Tibial artery (tissue), 4 donors: ENCODE measurements around the gene DDX24.

Experiments
- DNase-seq, 2 donors: peaks; one replicate each; pipeline ENCODE4 v3.0.0-alpha.2; 2019
- H3K27ac ChIP-seq, 2 donors: fragments of 200-600 bp; sonication (generic) in 1 of 2; 1 replicate in 1 of 2; 2 replicates in 1 of 2; pipeline ENCODE4 v1.5.1; 2018 to 2019; ENCODE audit warnings: mild to moderate bottlenecking in 1 of 2
- H3K27me3 ChIP-seq, 2 donors: fragments of 200-600 bp; sonication (generic) in 1 of 2; one replicate each; pipeline versions ENCODE4 v1.5.1 to v1.6.0; 2016 to 2019
- H3K36me3 ChIP-seq, 3 donors: fragments of 200-600 bp; sonication (generic) in 2 of 3; one replicate each; pipeline ENCODE4 v1.5.1; 2016 to 2019; ENCODE audit warnings: mild to moderate bottlenecking in 2 of 3
- H3K4me1 ChIP-seq, 4 donors: fragments of 200-600 bp; sonication (generic) in 2 of 4; 1 replicate in 3 of 4; 2 replicates in 1 of 4; pipeline ENCODE4 v1.5.1; 2016 to 2019
- H3K4me3 ChIP-seq, 2 donors: fragments of 200-600 bp; sonication (generic) in 1 of 2; 1 replicate in 1 of 2; 2 replicates in 1 of 2; pipeline ENCODE4 v1.5.1; 2018 to 2019; ENCODE audit warnings: mild to moderate bottlenecking in 2 of 2
- H3K9me3 ChIP-seq, 3 donors: fragments of 200-600 bp; sonication (generic) in 1 of 3; one replicate each; pipeline ENCODE4 v1.5.1; 2016 to 2019
- CTCF ChIP-seq, 2 experiments: fragments of 200-600 bp in 1 of 2; fragments of 450-650 bp in 1 of 2; IDR thresholded peaks; one replicate each; pipeline ENCODE4 v1.5.1; 2017 to 2019; ENCODE audit warnings: antibody characterized with exemption in 2 of 2, mild to moderate bottlenecking in 1 of 2, moderate library complexity in 1 of 2
- intact Hi-C: fragments of 100-400 bp; cut with DNase I; formaldehyde crosslinking; loops from one replicate; pipeline ENCODE4 v1.15.0; 2023; ENCODE audit warnings: low total_unique reads

Gene DDX24

GRCh38 chr14:94018308-94018707 lies 62.7 kb downstream of the DDX24 start:
- no peak overlapping the region for H3K4me3 ChIP-seq
- no peaks in the 10 kb centered on the region for H3K4me1 ChIP-seq
- H3K36me3 ChIP-seq, result no peaks in the 10 kb centered on the region
- intact Hi-C loops, result no loop called here
- H3K9me3 ChIP-seq, result no peaks in the 10 kb centered on the region
- peaks cover 0 to 4% of the 10 kb centered on the region in 2 donors for H3K27me3 ChIP-seq
- no peak overlapping the region for H3K27ac ChIP-seq
- no peak for DNase-seq
- no peak for TF ChIP-seq CTCF (IDR thresholded peaks at IDR 0.05)

GRCh38 chr14:94016446-94016976 lies 64.5 kb downstream of the DDX24 start:
- TF ChIP-seq CTCF (IDR thresholded peaks at IDR 0.05), result no peak
- intact Hi-C loops, result no loop called here
- no peaks in the 10 kb centered on the region for H3K36me3 ChIP-seq
- peaks cover 0 to 6% of the 10 kb centered on the region in 2 donors for H3K27me3 ChIP-seq
- DNase-seq, result no peak
- no peak overlapping the region for H3K4me3 ChIP-seq
- H3K27ac ChIP-seq, result no peak overlapping the region
- H3K9me3 ChIP-seq, result no peaks in the 10 kb centered on the region
- no peaks in the 10 kb centered on the region for H3K4me1 ChIP-seq

- peaks cover 0 to 18% of the 10 kb centered on the region in 2 donors for H3K27me3 ChIP-seq
- no peaks in the 10 kb centered on the region for H3K4me1 ChIP-seq
- intact Hi-C loops, result no loop called here
- no peaks in the 10 kb centered on the region for H3K9me3 ChIP-seq
- no peaks in the 10 kb centered on the region for H3K36me3 ChIP-seq
- DNase-seq, result no peak
- no peak overlapping the region for H3K27ac ChIP-seq
- H3K4me3 ChIP-seq, result no peak overlapping the region
- no peak for TF ChIP-seq CTCF (IDR thresholded peaks at IDR 0.05)
Observed at GRCh38 chr14:94015223-94015622, 65.8 kb downstream of the DDX24 start.

GRCh38 chr14:94014382-94014781 lies 66.6 kb downstream of the DDX24 start:
- intact Hi-C loops, result no loop called here
- Histone ChIP-seq H3K9me3 (no peaks in the 10 kb centered on the region), H3K27ac (no peak overlapping the region), H3K4me1 (no peaks in the 10 kb centered on the region), H3K4me3 (no peak overlapping the region), H3K27me3 (peaks cover 0 to 20% of the 10 kb centered on the region in 2 donors), H3K36me3 (no peaks in the 10 kb centered on the region)
- TF ChIP-seq CTCF (IDR thresholded peaks at IDR 0.05), result no peak
- DNase-seq, result no peak

GRCh38 chr14:94011795-94012194 lies 69.2 kb downstream of the DDX24 start:
- intact Hi-C loops, result no loop called here
- no peaks in the 10 kb centered on the region for H3K9me3 ChIP-seq
- H3K27me3 ChIP-seq, result peaks cover 0 to 28% of the 10 kb centered on the region in 2 donors
- no peaks in the 10 kb centered on the region for H3K36me3 ChIP-seq
- no peak overlapping the region for H3K27ac ChIP-seq
- H3K4me1 ChIP-seq, result no peaks in the 10 kb centered on the region
- no peak overlapping the region for H3K4me3 ChIP-seq
- no peak for TF ChIP-seq CTCF (IDR thresholded peaks at IDR 0.05)
- no peak for DNase-seq

- Histone ChIP-seq H3K9me3 (no peaks in the 10 kb centered on the region), H3K36me3 (no peaks in the 10 kb centered on the region), H3K4me3 (no peak overlapping the region), H3K27ac (no peak overlapping the region), H3K4me1 (no peaks in the 10 kb centered on the region), H3K27me3 (peaks cover 0 to 24% of the 10 kb centered on the region in 2 donors)
- TF ChIP-seq CTCF (IDR thresholded peaks at IDR 0.05), result no peak
- intact Hi-C loops, result no loop called here
- no peak for DNase-seq
Observed at GRCh38 chr14:94010625-94011024, 70.4 kb downstream of the DDX24 start.
